Stimulated activated CD4-positive, alpha-beta T cell treated with anti-CD3 and anti-CD28 coated beads, Interleukin-1b, Interleukin-23, amount 100 ng/mL, for 4 hours (primary cell): ENCODE results near the gene KRI1.
"Not testable (repeated sequence)": the region's sequence is repeated elsewhere in the genome, so short reads cannot be mapped to it uniquely, and the experiment has no call there.

Experiments
- DNase-seq, 2 donors: peaks; one replicate each; pipeline ENCODE4 v3.0.0-alpha.2; 2020; ENCODE audit warnings: low read depth in 2 of 2

The KRI1 gene

GRCh38 chr19:10575011-10575716, 9.4 kb upstream of the KRI1 start:
- no peak for DNase-seq

- no peak for DNase-seq
Observed at GRCh38 chr19:10574462-10574861, 8.7 kb upstream of the KRI1 start.

GRCh38 chr19:10573793-10574192, 8.0 kb upstream of the KRI1 start:
- DNase-seq, result not testable (repeated sequence)

DNA sequence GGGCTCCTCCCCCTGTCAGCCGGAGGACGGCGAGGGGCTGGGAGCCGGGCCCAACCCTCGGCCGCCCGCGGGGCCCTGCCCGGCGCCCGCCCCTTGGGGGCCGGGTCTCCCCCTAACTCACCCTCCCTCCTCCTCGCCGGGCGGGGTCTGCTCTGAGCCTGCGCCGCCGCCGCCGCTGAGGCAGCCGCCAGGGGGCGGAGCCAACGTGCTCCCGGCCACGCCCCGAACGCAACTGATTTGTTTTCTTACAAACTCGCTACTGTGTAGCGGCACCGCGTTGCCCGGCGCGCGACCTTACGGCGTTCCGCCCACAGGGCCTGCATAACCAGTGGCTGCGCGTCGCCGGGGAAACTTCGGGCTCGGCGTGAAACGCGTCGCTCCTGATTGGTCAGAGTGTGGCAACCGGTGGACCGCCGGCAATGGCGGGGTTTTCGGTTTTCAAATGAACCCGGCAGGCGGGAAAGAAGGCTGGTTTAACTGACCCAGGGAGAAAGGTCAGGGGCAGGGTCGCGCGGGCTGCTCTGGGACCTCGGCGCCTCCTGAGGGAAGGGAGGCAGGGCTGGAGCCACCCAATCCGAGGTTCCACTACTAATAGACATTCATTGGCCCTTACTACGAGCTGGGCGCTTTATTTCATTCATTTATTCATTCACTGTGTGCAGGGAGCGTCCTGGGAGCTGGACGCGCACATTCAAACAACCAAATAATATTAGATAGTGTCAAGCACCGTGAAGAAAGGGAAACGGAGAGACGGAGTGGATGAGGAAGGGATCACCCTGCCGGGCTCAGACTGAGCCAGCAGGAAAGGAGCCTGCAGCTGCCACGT, 3.2 kb upstream of the KRI1 start, which contains the start of gene CDKN2D:
CDKN2D (minus strand) TSS at position 154 of the 826 bp plus-strand sequence. CDS start 326 bp downstream, outside the sequence.
- peak; percentile 99 for DNase-seq

- DNase-seq, result peak in 1 of 2 donors; percentile 36
Observed at GRCh38 chr19:10568062-10568825, 2.4 kb upstream of the KRI1 start.

DNA sequence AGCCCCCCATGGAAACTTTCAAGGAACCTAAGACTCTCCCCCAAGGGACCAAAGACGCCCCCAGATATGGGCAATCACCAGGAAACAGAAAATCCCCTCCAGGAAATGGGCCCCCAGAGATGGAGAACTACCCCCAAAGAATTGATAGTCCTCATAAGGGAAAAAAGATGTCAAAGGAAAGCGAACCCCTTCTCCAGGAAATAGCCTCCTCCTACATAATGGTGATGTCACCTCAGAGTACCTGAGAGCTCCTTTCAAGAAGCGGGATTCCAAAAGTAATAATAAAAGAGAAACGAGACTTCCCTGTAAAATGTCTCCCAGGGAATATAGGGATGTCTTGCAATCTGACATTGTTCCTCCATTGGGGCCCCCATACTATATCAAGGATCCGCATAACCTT, 1.8 kb upstream of the KRI1 start:
- DNase-seq, result no peak

DNA sequence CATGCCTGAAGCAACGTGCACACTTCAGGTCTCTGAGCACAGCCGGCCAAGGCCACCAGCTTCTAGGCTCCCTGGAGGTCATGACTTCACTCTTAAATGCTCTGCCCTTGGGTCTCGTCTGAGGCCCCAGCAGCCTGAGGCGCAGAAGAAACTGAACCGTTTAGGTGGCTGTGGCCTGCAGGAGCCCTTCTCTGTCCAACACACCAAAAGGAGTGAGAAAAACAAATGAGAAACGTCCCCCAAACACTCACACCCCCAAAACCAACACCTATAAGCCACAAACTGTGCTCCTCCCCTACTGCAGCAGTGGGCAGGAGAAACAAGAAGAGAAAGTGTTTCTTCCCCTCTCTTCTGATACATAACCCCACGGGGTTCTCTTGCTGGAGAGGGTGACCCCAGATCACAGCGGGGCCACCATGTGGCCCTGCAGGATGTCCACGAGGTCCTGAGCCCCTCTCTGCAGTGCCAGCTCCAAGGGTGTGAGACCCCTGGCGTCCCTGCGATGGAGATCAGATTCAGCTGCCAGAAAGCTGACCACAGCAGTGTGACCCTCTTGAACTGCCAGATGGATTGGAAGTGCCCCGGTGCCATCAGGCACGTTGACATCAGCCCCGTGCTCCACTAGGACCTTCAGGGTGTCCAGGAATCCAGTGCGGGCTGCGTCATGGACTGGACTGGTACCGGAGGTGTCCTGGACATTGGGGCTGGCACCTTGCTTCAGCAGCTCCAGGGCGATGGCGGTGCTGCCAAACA, 1.0 kb upstream of the KRI1 start:
- no peak for DNase-seq

GRCh38 chr19:10566408-10566657, 523 bp upstream of the KRI1 start:
- DNase-seq, result no peak

- DNase-seq, result peak; percentile 37 to 50
Observed at GRCh38 chr19:10565028-10565566, 713 bp downstream of the KRI1 start.

DNA sequence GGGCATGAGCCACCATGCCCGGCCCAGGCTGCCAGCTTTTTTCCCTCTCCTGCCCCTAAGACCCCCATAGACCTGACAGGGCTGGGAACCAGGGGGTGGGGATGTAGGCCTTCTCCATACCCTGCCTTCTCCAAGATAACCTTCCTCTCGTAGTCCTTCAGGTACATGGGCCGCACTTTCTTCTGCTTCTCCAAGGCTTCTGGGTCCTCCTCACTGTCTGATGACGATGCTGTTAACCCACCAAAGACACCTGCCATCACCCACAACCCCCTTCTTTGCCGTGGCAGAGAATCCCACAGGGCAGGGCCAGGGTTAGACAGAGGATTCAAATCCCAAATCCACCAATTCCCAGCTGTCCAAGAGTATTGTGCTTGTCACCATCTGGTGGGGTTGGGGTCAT, 3.2 kb downstream of the KRI1 start:
- no peak for DNase-seq

- no peak for DNase-seq
Observed at GRCh38 chr19:10560154-10560553, 5.7 kb downstream of the KRI1 start.

DNA sequence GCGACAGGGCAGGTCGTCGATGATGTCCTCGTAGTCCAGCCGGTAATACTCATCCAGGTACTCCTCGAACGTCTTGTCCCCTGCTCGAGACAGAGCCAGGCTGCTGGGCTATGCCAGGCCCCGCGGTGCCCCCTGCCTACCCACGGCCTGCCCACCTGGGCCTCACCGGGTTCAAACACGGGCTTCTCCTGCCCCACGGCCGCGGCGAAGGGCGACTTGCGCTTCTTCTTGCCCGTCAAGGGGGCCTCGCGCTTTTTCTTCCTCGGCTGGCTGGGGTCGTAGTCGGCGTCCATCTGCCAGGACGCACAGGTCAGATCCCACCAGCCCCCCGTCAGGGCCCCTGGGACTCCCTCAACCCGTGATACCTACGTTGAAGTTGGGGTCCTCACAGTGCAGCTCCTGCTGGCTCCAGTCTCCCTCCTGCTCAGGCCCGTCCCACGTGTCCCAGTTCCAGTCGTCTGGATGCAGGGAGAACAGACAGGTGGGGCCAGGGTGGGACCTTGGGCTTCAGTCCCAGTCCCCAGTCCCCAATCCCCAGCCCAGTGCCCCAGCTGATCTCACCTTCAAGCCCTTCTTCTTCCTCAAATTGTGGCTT, 8.1 kb downstream of the KRI1 start:
- DNase-seq, result no peak

DNA sequence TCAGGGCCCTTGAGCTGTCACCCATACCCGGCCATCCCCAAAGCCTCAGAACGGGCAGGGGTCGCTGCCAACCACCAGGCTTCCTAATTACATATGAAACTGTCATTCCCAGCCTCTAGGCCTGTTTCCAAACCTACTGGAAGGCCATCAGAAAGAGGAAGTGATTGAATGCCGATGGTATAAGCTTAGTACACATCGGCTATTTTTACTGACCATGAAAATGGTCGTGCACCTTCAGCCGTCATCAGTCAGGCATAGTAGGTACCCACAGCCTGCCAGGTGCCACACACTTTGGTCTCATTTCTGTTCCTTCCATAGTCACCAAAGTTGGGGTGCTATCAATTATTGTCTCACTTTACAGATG, 10.2 kb downstream of the KRI1 start:
- DNase-seq, result no peak

DNA sequence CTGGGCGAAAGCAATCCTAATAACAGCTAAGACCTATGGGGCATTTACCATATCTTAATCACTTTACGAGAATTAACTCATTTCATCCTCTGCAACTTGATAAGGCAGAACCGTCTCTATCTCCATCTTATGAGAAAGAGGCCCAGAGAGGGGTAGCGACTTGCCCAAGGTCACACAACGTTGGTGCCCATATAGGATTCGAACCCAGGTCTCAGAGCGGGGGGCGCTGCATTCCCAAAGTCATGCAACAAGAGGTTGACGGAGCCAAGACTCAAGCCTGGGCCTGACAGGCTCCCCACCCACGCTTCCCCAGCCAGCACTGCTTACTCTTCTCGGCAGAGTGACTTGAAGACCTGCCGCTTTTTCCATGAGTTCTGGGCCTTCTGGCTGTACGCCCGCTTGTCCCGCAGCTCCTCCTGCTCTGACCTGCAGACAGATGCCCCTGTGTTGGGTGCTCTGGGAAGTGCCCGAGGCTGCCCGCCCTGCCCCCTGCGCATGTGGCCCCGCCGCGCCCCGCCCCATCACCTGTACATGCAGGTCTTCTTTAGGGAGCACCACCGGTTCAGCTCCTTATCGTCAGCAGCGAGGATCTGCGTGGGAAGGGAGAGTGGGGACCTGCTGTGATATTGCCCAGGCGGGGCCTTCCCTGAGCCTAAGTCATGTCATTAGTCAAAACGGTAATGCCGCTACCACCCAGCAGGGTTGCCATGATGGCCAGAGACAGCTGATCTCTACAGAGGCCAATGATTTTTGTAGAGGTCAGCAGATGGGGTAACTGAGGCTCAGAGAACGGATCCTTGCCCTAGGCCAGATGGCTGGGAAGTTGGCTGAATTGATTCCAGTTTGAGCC, 10.8 kb downstream of the KRI1 start:
- no peak for DNase-seq

DNA sequence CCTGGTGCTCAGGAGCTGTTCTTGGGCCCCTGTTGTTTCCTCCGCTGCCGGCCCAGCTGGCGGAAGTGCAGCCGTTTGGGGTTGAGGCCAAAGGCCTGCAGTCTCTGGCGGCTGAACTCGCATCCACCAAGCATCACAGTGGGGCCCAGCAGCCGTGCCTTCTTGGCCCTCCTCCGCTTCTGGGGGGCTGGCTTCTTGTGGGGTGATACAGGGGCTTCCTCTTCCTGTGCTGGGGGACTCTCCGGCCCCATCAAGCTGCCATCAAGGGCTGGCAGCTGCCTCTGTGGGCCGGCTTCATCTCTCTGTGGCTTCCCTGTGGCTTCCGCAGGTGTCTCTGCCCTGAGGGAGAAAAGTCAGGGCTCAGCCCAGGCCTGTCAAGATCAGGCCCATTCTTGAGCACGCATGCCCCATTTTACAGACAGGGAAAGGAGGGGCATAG, 11.8 kb downstream of the KRI1 start:
- no peak for DNase-seq

DNA sequence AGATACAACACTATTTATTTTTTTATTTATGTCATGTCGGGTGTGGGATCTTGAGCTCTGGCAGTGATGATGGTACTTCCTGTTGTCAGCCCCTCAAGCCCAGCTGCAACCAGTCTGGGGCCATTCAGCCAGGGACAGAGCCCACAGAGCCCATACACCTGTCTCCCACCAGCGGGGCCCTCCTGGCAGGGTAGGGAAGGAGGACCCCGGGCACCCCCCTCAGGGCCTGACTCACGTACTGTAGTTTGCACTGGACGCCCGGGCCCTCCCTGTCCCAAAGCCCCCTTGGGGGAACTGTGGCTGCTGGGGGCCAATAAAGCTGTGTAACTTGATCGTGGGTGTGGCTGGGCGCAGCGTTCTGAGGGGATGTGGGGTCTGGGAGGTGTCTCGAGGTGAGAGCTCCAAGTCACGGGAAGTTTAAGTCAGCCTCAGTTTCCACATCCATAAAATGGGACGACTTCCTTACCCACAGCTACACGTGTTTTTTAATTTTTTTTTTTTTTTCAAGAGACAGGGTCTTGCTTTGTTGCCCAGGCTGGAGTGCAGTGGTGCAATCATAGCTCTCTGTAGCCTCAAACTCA, 12.6 kb downstream of the KRI1 start:
- DNase-seq, result no peak

- no peak for DNase-seq
Observed at GRCh38 chr19:10552510-10553053, 13.2 kb downstream of the KRI1 start.

- DNase-seq, result no peak
Observed at GRCh38 chr19:10551698-10552301, 14.0 kb downstream of the KRI1 start.

DNA sequence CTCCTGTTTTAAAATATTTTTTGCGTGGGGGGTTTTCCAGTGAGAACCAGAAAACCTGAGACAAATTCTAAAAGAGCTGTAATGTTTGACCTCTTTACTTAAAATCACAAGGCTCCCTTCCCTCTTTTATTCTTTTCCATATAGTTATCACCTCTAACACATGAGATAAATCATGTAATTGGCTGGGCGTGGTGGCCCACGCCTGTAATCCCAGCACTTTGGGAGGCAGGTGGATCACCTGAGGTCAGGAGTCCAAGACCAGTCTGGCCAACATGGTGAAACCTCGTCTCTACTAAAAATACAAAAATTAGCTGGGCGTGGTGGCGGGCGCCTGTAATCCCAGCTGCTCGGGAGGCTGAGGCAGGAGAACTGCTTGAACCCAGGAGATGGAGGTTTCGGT, 14.8 kb downstream of the KRI1 start:
- DNase-seq, result not testable (repeated sequence)
